Keratinocyte (primary cell): ENCODE results near the gene MAPK1IP1L. TPM values are rescaled to one million over a fixed set of nuclear protein-coding genes. Genes with fewer than 3 reads are reported as not detected.

ENCODE experiments used
- DNase-seq: peaks from one replicate; pipeline ENCODE4 v3.0.0-alpha.2; 2011; ENCODE audit warnings: low read depth, missing footprints, low spot score
- FAIRE-seq: peaks from 2 replicates; lab custom pipeline; 2011; peaks lifted over from hg19 to GRCh38; lab: Jason Lieb, UNC
- H2AFZ ChIP-seq: 2 replicates; pipeline ENCODE4 v1.6.0; 2012; ENCODE audit warnings: low read length, control low read depth, inconsistent platforms; ENCODE audit not compliant: control insufficient read depth
- H3K27ac ChIP-seq: 2 replicates; pipeline ENCODE4 v1.5.1; 2011; ENCODE audit warnings: low read length; ENCODE audit not compliant: control insufficient read depth, insufficient read depth
- H3K27me3 ChIP-seq: 3 replicates; pipeline ENCODE4 v1.6.0; 2011; ENCODE audit warnings: low read length; ENCODE audit not compliant: control insufficient read depth, insufficient read depth; ENCODE audit errors: extremely low read depth
- H3K36me3 ChIP-seq, 2 experiments: 2 replicates in 1 of 2; 3 replicates in 1 of 2; pipeline ENCODE4 v1.5.1; 2011; ENCODE audit warnings: low read length in 2 of 2, mild to moderate bottlenecking in 1 of 2; ENCODE audit not compliant: control insufficient read depth in 2 of 2, insufficient read depth in 2 of 2; ENCODE audit errors: extremely low read depth in 1 of 2
- H3K4me1 ChIP-seq: 3 replicates; pipeline ENCODE4 v1.5.1; 2011; ENCODE audit warnings: low read length; ENCODE audit not compliant: control insufficient read depth, insufficient read depth; ENCODE audit errors: extremely low read depth
- H3K4me2 ChIP-seq: 3 replicates; pipeline ENCODE4 v1.6.0; 2011; ENCODE audit warnings: low read depth, low read length; ENCODE audit not compliant: control insufficient read depth, insufficient read depth; ENCODE audit errors: extremely low read depth
- H3K4me3 ChIP-seq, 3 experiments: fragments of 200-600 bp in 1 of 3; sonication (generic) in 1 of 3; 2 replicates in 2 of 3; 3 replicates in 1 of 3; pipeline ENCODE4 v1.5.1; 2011 to 2016; ENCODE audit warnings: low read length in 3 of 3, mild to moderate bottlenecking in 3 of 3, control low read depth in 2 of 3, inconsistent platforms in 1 of 3, low read depth in 1 of 3, mixed read lengths in 1 of 3, mixed run types in 1 of 3, moderate library complexity in 1 of 3; ENCODE audit not compliant: control insufficient read depth in 2 of 3, insufficient read depth in 2 of 3; ENCODE audit errors: extremely low read depth in 1 of 3
- H3K79me2 ChIP-seq: 2 replicates; pipeline ENCODE4 v1.6.0; 2012; ENCODE audit warnings: low read length; ENCODE audit not compliant: control insufficient read depth, insufficient read depth
- H3K9ac ChIP-seq: 3 replicates; pipeline ENCODE4 v1.6.0; 2011; ENCODE audit warnings: low read length; ENCODE audit not compliant: control insufficient read depth, insufficient read depth; ENCODE audit errors: extremely low read depth
- H3K9me1 ChIP-seq: 3 replicates; pipeline ENCODE4 v1.6.0; 2011; ENCODE audit warnings: low read length; ENCODE audit not compliant: control insufficient read depth, insufficient read depth; ENCODE audit errors: extremely low read depth
- H3K9me3 ChIP-seq: 2 replicates; pipeline ENCODE4 v1.5.1; 2012; ENCODE audit warnings: low read depth, low read length; ENCODE audit not compliant: control insufficient read depth
- H4K20me1 ChIP-seq: 3 replicates; pipeline ENCODE4 v1.6.0; 2011; ENCODE audit warnings: low read length; ENCODE audit not compliant: control insufficient read depth, insufficient read depth; ENCODE audit errors: extremely low read depth
- EZH2 ChIP-seq: IDR thresholded peaks from one replicate; pipeline ENCODE4 v1.6.1; 2012; ENCODE audit warnings: inconsistent platforms, mild to moderate bottlenecking, low read length, moderate library complexity
- dilution Hi-C: fragments of 300-500 bp; cut with MboI; formaldehyde crosslinking; loops from one replicate; pipeline ENCODE4 v1.7.0; 2020; ENCODE audit warnings: low sequenced_read_pairs; ENCODE audit not compliant: extremely low pct_ligation_motif_present
- polyA plus RNA-seq, 5 experiments: library from polyadenylated mRNA; depleted of rRNA in 3 of 5; stranded (reverse) in 3 of 5; stranded (forward) in 1 of 5; unstranded in 1 of 5; fragments of >200 nt; gene quantifications; 1 replicate in 1 of 5; 2 replicates in 3 of 5; 3 replicates in 1 of 5; pipeline versions ENCODE4 v1.2.1 to v1.2.3, GENCODE V29; 2011 to 2012; ENCODE audit warnings: missing spikeins in 2 of 5, low read depth in 1 of 5, low replicate concordance in 1 of 5
- TF ChIP-seq, protein P1 (sequence below), 3 experiments: IDR thresholded peaks in 1 of 3; conservative IDR thresholded peaks in 1 of 3; optimal IDR thresholded peaks in 1 of 3; 2 replicates in 2 of 3; 3 replicates in 1 of 3; pipeline versions ENCODE3 to v1.5.1; 2011; ENCODE audit warnings: low read length in 3 of 3, mild to moderate bottlenecking in 3 of 3, moderate library complexity in 2 of 3, control low read depth in 1 of 3, inconsistent platforms in 1 of 3; ENCODE audit not compliant: insufficient read depth in 2 of 3; ENCODE audit errors: extremely low read depth in 1 of 3

Gene MAPK1IP1L
- polyA plus RNA-seq, 1 donor (not counting 4 experiments of a cell fraction or from before 2014, with no cell fraction given) = 48.5 TPM

DNA sequence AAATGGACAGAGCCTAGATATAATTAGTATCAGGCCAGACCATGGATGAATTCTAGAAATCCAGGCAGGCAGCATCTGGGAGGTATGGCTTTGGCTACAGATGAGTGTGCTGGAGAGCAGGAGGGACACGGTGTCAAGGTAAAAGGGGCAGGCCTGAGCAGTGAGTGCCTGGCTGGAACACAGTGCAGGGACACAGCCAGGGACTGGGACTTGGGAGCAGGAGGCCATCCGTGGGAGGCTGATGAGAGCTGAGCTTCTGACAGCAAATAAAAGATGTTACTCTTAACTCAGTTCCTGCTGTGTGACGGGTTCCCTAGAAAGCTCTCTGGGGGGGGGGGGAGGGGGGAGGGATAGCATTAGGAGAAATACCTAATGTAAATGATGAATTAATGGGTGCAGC is 64.0 kb downstream of the MAPK1IP1L start:
- Histone ChIP-seq H3K9ac (no peak overlapping the region), H3K4me1 (peaks cover 13% of the 10 kb centered on the region), H3K9me1 (no peaks in the 10 kb centered on the region), H3K36me3 (no peaks in the 10 kb centered on the region), H3K9me3 (no peaks in the 10 kb centered on the region), H3K27ac (no peak overlapping the region), H3K4me3 (no peak overlapping the region), H2AFZ (no peak overlapping the region), H3K79me2 (no peaks in the 10 kb centered on the region), H3K4me2 (no peak overlapping the region), H4K20me1 (no peaks in the 10 kb centered on the region), H3K27me3 (no peaks in the 10 kb centered on the region)
- FAIRE-seq (no peak), DNase-seq (no peak)
- TF ChIP-seq EZH2 = no peak
- TF ChIP-seq, protein P1, sequence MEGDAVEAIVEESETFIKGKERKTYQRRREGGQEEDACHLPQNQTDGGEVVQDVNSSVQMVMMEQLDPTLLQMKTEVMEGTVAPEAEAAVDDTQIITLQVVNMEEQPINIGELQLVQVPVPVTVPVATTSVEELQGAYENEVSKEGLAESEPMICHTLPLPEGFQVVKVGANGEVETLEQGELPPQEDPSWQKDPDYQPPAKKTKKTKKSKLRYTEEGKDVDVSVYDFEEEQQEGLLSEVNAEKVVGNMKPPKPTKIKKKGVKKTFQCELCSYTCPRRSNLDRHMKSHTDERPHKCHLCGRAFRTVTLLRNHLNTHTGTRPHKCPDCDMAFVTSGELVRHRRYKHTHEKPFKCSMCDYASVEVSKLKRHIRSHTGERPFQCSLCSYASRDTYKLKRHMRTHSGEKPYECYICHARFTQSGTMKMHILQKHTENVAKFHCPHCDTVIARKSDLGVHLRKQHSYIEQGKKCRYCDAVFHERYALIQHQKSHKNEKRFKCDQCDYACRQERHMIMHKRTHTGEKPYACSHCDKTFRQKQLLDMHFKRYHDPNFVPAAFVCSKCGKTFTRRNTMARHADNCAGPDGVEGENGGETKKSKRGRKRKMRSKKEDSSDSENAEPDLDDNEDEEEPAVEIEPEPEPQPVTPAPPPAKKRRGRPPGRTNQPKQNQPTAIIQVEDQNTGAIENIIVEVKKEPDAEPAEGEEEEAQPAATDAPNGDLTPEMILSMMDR (optimal IDR thresholded peaks at IDR 0.05 in 1 of 3, IDR thresholded peaks at IDR 0.05 in 1 of 3, conservative IDR thresholded peaks at IDR 0.05 in 1 of 3; ENCODE audit: extremely low read depth in 1 of 3, insufficient read depth in 2 of 3, low read length in 3 of 3) = no peak
- dilution Hi-C loops = no loop called here

- H3K9ac ChIP-seq = no peak overlapping the region
- no peaks in the 10 kb centered on the region for H4K20me1 ChIP-seq
- no peaks in the 10 kb centered on the region for H3K9me3 ChIP-seq
- no peaks in the 10 kb centered on the region for H3K27me3 ChIP-seq
- DNase-seq (no peak), FAIRE-seq (no peak)
- H3K4me1 ChIP-seq = peaks cover 15% of the 10 kb centered on the region
- no peaks in the 10 kb centered on the region for H3K9me1 ChIP-seq
- no peak overlapping the region for H3K4me2 ChIP-seq
- H3K27ac ChIP-seq = no peak overlapping the region
- H2AFZ ChIP-seq = no peak overlapping the region
- no peaks in the 10 kb centered on the region for H3K36me3 ChIP-seq
- TF ChIP-seq, protein P1 (optimal IDR thresholded peaks at IDR 0.05 in 1 of 3, IDR thresholded peaks at IDR 0.05 in 1 of 3, conservative IDR thresholded peaks at IDR 0.05 in 1 of 3; ENCODE audit: extremely low read depth in 1 of 3, insufficient read depth in 2 of 3, low read length in 3 of 3) = no peak
- no peak for TF ChIP-seq EZH2
- no peaks in the 10 kb centered on the region for H3K79me2 ChIP-seq
- no peak overlapping the region for H3K4me3 ChIP-seq
- dilution Hi-C loops = no loop called here
Observed at GRCh38 chr14:55115861-55116245, 64.4 kb downstream of the MAPK1IP1L start.
